OCI-LY1 (cell line): ENCODE data around the gene ALDH4A1.

Source experiments
- H2AFZ ChIP-seq: fragments of 200-600 bp; sonication (generic), shearing (Covaris generic); 2 replicates; pipeline ENCODE4 v1.6.0; 2014; ENCODE audit warnings: antibody characterized with exemption, mild to moderate bottlenecking, low read length
- H3F3A ChIP-seq: fragments of 200-600 bp; sonication (generic), shearing (Covaris generic); 2 replicates; pipeline ENCODE4 v1.6.0; 2014; ENCODE audit warnings: mild to moderate bottlenecking, antibody characterized with exemption, low read length, moderate library complexity; ENCODE audit not compliant: insufficient read depth
- H3K27ac ChIP-seq: fragments of 200-600 bp; sonication (generic); 2 replicates; pipeline ENCODE4 v1.5.1; 2014; ENCODE audit warnings: low read length, mixed run types, mild to moderate bottlenecking, low read depth; ENCODE audit not compliant: poor library complexity, severe bottlenecking
- H3K27me3 ChIP-seq: fragments of 200-600 bp; sonication (generic); 2 replicates; pipeline ENCODE4 v1.6.0; 2014; ENCODE audit warnings: antibody characterized with exemption, mild to moderate bottlenecking, low read length, moderate library complexity; ENCODE audit not compliant: insufficient read depth
- H3K36me3 ChIP-seq: fragments of 200-600 bp; sonication (generic); 2 replicates; pipeline ENCODE4 v1.6.1; 2014; ENCODE audit warnings: mild to moderate bottlenecking, antibody characterized with exemption, low read length, moderate library complexity, mixed read lengths; ENCODE audit not compliant: insufficient read depth
- H3K4me1 ChIP-seq: fragments of 200-600 bp; sonication (generic); 2 replicates; pipeline ENCODE4 v1.5.1; 2014; ENCODE audit warnings: mild to moderate bottlenecking, low read length, moderate library complexity; ENCODE audit not compliant: insufficient read depth, severe bottlenecking
- H3K4me2 ChIP-seq: fragments of 200-600 bp; sonication (generic), shearing (Covaris generic); 2 replicates; pipeline ENCODE4 v1.6.1; 2014; ENCODE audit warnings: low read length
- H3K4me3 ChIP-seq: fragments of 200-600 bp; sonication (generic); 2 replicates; pipeline ENCODE4 v1.5.1; 2014; ENCODE audit warnings: low read length, low read depth, mild to moderate bottlenecking, mixed read lengths; ENCODE audit not compliant: poor library complexity, severe bottlenecking
- H3K79me2 ChIP-seq: fragments of 200-600 bp; shearing (Covaris generic); 2 replicates; pipeline ENCODE4 v1.6.1; 2016; ENCODE audit warnings: mixed run types, low read length, mixed read lengths; ENCODE audit not compliant: insufficient read depth
- H3K9ac ChIP-seq: fragments of 200-600 bp; sonication (generic), shearing (Covaris generic); 2 replicates; pipeline ENCODE4 v1.6.1; 2014; ENCODE audit warnings: mild to moderate bottlenecking, low read length, mixed read lengths
- H3K9me2 ChIP-seq: fragments of 200-600 bp; sonication (generic), shearing (Covaris generic); 2 replicates; pipeline ENCODE4 v1.6.1; 2014; ENCODE audit warnings: low read depth, mild to moderate bottlenecking, low read length, mixed read lengths
- H3K9me3 ChIP-seq: fragments of 200-600 bp; shearing (Covaris generic); 2 replicates; pipeline ENCODE4 v1.6.1; 2014; ENCODE audit warnings: low read length, mixed read lengths
- H4K20me1 ChIP-seq: fragments of 200-600 bp; sonication (generic), shearing (Covaris generic); 2 replicates; pipeline ENCODE4 v1.6.0; 2016; ENCODE audit warnings: mild to moderate bottlenecking, low read length; ENCODE audit not compliant: insufficient read depth
- CTCF ChIP-seq: fragments of 200-600 bp; sonication (generic), shearing (Covaris generic); IDR thresholded peaks from 2 replicates; pipeline ENCODE4 v1.5.1; 2017; ENCODE audit warnings: mild to moderate bottlenecking, antibody characterized with exemption, low read length, moderate library complexity, mixed read lengths
- EZH2 ChIP-seq: fragments of 200-600 bp; sonication (generic), shearing (Covaris generic); IDR thresholded peaks from 2 replicates; pipeline ENCODE4 v1.8.0; 2017; ENCODE audit warnings: borderline replicate concordance, mixed run types, mild to moderate bottlenecking, antibody characterized with exemption, low read length, moderate library complexity, mixed read lengths

Gene ALDH4A1

GRCh38 chr1:18931730-18932129, 29.4 kb upstream of the ALDH4A1 start:
- Histone ChIP-seq H4K20me1 (no peaks in the 10 kb centered on the region), H3K4me1 (peaks cover 9% of the 10 kb centered on the region), H3K4me3 (no peak overlapping the region), H3K9me3 (no peaks in the 10 kb centered on the region), H3K27me3 (0 out of 2 replicates have a peak, but pooled peaks cover 2% of the 10 kb centered on the region), H3K79me2 (no peaks in the 10 kb centered on the region), H2AFZ (no peak overlapping the region), H3K9ac (no peak overlapping the region), H3F3A (no peaks in the 10 kb centered on the region), H3K9me2 (no peaks in the 10 kb centered on the region), H3K4me2 (no peak overlapping the region), H3K27ac (no peak overlapping the region), H3K36me3 (no peaks in the 10 kb centered on the region)
- TF ChIP-seq EZH2 (no peak), CTCF (no peak)

- Histone ChIP-seq H3K27ac (no peak overlapping the region), H3F3A (no peaks in the 10 kb centered on the region), H3K9me3 (no peaks in the 10 kb centered on the region), H3K4me3 (no peak overlapping the region), H3K4me2 (no peak overlapping the region), H3K9me2 (no peaks in the 10 kb centered on the region), H3K79me2 (no peaks in the 10 kb centered on the region), H4K20me1 (no peaks in the 10 kb centered on the region), H3K36me3 (no peaks in the 10 kb centered on the region), H3K9ac (no peak overlapping the region), H3K4me1 (peaks cover 14% of the 10 kb centered on the region), H3K27me3 (0 out of 2 replicates have a peak, but pooled peaks cover 3% of the 10 kb centered on the region), H2AFZ (no peak overlapping the region)
- TF ChIP-seq CTCF, result no peak
Measured at GRCh38 chr1:18929686-18930085, 27.3 kb upstream of the ALDH4A1 start.

GRCh38 chr1:18928985-18929384, 26.6 kb upstream of the ALDH4A1 start:
- H3K27ac ChIP-seq, result no peak overlapping the region
- H3K4me1 ChIP-seq, result peaks cover 14% of the 10 kb centered on the region
- H3K27me3 ChIP-seq, result 0 out of 2 replicates have a peak, but pooled peaks cover 3% of the 10 kb centered on the region
- H3K9me3 ChIP-seq, result no peaks in the 10 kb centered on the region
- no peaks in the 10 kb centered on the region for H3K9me2 ChIP-seq
- no peaks in the 10 kb centered on the region for H3K36me3 ChIP-seq
- no peak overlapping the region for H2AFZ ChIP-seq
- H3K4me2 ChIP-seq, result no peak overlapping the region
- H3K9ac ChIP-seq, result no peak overlapping the region
- no peaks in the 10 kb centered on the region for H3K79me2 ChIP-seq
- TF ChIP-seq EZH2 (no peak), CTCF (no peak)
- no peak overlapping the region for H3K4me3 ChIP-seq
- no peaks in the 10 kb centered on the region for H3F3A ChIP-seq
- H4K20me1 ChIP-seq, result no peaks in the 10 kb centered on the region
